Right ventricle myocardium superior (tissue), 1 donor: ENCODE results near the gene MYO9A. TPM values are rescaled to one million over a fixed set of nuclear protein-coding genes. Genes with fewer than 3 reads are reported as not detected.

Experiments used
- ATAC-seq: fragments of 200-7000 bp; cut with Tn5 transposase; one replicate; pipeline ENCODE4 v1.9.1; 2020; ENCODE audit warnings: mild to moderate bottlenecking; ENCODE audit not compliant: poor library complexity
- DNase-seq: peaks from one replicate; pipeline ENCODE4 v3.0.0-alpha.2; 2020
- intact Hi-C: fragments of 100-400 bp; cut with DNase I; formaldehyde crosslinking; loops from one replicate; pipeline ENCODE4 v1.11.2; 2022
- total RNA-seq: library from RNA; stranded (reverse); fragmentation: NEBNext Ultra II Directional; extraction: Animal tissue kit (Norgen Biotek cat#: 25700); gene quantifications from one replicate; pipeline ENCODE4 v1.2.1, GENCODE V29; 2021
- donor health status: DM: no; HTN: yes; CAD: no; lungs with severe emphysema.

The MYO9A gene
- total RNA-seq, 1 donor from 2014 or later, result 32.7 TPM

DNA sequence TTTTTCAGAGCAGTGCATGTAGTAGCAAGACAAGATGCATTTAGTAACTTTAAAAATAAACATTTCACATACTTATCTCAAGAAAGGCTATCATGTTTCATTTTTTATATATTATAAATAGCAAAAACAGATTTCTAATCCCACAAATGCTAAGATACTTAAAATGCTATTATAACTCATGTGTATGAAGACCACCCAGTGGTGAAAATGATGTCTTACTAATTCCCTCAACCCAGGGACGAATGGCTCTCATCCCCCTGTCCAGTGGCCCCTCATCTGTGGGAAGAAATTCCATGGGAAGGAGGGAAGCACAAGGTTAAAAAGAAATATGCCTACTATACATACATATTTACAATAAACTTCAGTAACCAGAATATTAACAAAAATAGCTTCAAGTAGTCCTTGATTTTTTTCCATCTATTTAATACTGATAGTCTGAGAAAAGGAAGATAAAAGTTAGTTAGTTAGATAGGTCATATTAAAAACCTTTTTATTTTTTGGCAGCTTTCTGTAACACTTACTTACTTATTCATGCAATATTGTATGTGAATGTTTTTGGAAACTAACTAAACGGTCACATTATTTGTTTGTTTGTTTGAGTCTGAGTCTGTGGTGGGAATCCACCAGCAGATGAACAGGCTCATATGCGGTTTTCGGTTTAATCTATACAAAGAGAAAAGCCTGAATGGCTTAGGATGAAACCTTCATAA is 292.8 kb downstream of the MYO9A start:
- ATAC-seq (no peak), DNase-seq (no peak)
- intact Hi-C loops, result no loop called here

DNA sequence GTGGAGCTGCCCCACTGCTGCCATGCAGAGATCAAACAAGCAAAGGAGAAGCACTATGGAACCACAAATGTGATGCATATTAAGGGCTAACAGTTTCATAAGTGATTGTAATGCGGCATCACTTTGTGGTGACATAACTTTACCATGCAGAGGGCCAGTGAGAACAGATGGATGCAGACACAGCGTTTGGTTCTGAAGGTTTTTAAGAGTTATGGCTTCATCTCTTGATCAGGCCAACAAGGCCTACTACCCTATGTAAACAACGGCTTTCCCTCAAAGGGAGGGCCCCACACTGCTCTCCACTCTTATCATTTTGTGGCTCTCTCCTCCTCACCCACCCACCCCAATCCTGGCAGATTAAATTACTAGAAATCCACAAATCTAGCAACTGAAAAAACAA is 294.1 kb downstream of the MYO9A start:
- intact Hi-C loops, result no loop called here
- ATAC-seq, result no peak
- DNase-seq, result no peak

DNA sequence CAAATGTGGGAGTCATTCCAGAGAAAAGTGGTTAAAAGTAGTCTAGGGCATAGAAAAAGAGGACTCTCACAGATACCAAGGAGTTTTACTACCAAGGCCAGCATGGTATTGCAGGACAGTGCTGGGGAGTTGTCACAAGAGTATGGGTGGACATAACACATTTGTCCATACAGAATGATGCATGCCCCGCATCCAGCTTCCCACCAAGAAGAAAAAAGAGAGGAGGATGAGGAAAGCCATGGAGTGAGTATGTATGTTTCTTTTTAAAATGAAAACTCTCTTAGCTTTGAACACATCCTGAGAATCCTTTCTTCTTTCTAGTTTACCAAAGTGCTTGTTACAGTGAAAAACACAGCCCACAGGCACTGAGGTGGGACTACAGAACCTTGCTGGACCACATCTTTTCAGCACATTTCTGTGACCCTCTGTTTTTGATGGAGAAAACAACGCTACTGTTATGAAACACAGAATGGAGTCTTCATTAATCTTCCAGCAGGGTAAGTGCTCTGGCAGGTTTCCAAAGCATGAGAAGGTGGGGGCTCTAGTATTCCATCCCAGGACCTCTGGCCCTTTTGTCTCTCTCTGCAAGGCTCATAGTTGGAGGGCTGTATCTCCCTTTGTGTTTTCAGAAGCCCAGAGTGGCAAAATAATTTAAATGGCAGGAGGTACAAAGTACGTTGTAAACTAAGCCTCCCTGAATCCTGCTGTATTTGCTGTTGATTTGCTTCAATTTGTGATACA is 294.9 kb downstream of the MYO9A start:
- ATAC-seq, result no peak
- intact Hi-C loops, result no loop called here
- no peak for DNase-seq

DNA sequence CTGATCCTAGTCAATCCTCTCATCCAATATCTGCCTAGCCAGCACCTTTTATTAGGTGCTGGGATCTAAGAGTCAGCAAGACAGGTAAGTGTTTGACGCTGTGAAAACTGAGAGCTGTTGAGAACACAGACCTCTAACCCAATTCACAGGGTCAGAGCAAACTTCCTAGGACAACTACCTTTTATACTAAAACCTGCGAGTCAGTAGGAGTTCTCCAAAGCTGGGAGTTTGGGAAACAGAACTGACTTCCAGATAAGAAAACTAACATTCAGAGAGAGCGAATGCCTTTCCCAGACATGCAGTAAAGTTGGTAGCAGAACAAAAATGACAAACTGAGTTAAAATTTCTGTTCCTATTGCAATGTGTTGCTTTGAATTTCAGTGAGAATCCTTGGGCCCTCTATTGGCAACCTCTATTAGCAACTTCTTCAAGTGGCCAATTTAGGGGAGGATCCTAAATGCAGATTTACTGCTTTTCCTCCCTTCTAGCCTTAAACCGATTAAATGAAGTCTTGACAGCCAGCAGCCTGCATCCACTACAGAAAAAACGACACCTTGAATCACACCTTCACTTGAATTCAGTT is 296.3 kb downstream of the MYO9A start:
- no peak for ATAC-seq
- no peak for DNase-seq
- intact Hi-C loops, result no loop called here

DNA sequence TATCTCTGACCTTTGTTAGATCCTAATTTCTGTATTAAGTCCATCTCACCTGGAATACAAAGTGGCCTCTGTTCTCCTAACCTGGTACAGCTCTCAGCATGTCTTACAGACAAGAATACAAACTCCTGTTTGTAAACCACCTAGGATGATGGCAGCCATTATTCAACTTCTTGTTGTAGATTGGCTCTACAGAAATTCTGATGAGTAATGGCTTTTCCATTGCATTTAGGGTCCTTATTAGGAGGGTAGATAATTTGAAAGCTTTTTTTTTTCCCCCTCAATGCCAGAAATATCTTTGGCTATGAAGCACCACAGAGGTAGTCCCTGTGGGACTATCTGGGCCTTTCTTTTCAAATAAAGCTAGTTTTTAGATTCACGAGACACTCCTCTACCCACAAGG is 297.8 kb downstream of the MYO9A start:
- ATAC-seq (no peak), DNase-seq (no peak)
- intact Hi-C loops, result no loop called here

DNA sequence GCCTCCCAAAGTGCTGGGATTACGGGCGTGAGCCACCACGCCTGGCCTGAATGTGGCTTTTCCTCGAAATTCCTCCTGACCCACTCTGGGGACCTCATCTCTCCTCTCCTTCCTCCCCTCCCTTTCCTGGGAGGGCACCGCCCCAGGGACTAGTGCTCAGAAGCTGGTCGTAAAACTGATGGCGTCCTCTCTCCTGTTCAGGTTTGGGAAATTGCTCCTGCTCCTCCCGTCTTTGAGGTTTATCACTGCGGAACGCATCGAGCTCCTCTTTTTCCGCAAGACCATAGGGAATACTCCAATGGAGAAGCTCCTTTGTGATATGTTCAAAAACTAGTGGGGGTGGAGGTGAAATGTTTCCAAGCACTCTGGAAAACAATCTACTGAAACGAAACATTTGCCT is 300.6 kb downstream of the MYO9A start:
- DNase-seq, result no peak
- ATAC-seq, result no peak
- intact Hi-C loops, result no loop called here

DNA sequence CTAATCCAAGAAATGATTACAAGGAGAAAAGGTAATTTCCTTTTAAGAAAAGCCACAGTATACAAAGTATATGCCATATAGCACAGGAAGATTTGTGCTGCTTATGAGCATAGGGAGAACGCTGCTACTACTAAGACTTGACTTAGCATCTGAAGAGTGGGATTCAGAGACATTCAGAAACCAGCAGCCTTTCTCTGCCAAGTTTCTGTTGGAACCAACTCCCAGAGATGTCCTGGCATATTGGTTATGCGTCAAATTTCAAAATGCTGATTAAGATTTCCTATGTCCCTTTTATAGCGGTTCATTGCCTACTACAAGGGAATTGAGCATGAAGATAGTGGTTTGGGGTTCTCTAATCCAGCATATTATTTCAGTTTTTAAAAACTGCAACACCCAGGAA is 302.6 kb downstream of the MYO9A start:
- ATAC-seq (no peak), DNase-seq (no peak)
- intact Hi-C loops, result no loop called here

DNA sequence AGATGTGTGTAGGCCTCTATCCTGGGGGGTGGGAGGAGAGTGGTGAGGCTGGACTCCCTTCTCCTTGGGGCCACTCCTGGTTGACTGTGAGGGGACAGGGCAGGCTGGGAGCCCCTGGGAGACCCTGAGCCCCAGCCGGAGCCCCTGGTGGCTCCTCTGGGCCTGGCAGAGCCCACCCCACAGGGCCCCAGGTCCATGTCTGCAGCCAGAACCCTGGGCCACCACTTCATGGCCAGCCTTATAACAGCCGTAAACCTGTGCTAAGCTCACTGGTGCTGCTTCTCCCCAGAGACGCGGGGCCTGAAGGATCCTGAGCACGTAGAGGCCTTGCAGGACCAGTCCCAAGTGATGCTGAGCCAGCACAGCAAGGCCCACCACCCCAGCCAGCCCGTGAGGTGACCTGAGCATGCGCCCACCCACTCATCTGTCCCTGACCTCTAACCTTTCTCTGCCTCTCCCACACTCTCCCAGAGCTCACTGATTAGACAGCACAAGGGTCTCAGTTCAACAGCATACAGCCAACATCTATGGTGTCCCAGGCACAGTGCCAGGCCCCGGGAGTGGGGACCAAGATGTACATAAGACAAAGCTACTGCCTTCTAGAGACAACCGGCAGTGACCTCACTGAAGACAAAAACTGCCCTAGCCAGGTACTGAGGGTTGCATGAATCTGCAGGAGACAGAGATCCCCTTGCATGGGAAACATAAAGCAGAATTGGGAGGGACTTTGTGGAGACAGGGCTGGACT is 304.1 kb downstream of the MYO9A start:
- ATAC-seq (no peak), DNase-seq (no peak)
- intact Hi-C loops, result no loop called here

DNA sequence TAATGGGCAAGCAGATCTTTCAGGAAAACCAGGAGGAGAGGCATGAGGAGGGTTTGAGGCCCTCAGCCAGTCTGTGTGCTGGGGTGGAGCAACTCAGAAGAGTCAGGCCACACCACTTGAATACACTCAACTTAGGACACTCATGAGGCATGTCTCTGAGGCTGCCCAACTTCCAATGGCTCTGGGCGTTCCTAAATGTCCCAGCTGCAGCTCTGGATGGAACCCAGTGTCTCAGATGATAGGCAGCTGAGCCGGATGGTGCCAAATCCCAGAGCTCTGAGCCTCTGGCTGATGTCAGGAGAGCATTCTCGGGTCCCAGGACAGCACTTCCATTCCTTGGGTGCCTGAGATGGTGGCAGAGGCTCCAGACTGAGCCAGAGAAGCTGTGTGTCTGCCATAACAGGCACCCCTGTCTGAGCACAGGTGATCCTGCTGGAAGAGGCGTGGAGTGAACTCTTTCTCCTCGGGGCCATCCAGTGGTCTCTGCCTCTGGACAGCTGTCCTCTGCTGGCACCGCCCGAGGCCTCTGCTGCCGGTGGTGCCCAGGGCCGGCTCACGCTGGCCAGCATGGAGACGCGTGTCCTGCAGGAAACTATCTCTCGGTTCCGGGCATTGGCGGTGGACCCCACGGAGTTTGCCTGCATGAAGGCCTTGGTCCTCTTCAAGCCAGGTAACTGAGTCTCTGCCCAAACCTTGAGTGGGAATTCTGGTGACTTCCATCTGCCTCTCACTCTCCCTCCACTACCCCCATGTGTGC is 304.8 kb downstream of the MYO9A start:
- intact Hi-C loops, result no loop called here
- ATAC-seq (peak; percentile 70), DNase-seq (no peak)

DNA sequence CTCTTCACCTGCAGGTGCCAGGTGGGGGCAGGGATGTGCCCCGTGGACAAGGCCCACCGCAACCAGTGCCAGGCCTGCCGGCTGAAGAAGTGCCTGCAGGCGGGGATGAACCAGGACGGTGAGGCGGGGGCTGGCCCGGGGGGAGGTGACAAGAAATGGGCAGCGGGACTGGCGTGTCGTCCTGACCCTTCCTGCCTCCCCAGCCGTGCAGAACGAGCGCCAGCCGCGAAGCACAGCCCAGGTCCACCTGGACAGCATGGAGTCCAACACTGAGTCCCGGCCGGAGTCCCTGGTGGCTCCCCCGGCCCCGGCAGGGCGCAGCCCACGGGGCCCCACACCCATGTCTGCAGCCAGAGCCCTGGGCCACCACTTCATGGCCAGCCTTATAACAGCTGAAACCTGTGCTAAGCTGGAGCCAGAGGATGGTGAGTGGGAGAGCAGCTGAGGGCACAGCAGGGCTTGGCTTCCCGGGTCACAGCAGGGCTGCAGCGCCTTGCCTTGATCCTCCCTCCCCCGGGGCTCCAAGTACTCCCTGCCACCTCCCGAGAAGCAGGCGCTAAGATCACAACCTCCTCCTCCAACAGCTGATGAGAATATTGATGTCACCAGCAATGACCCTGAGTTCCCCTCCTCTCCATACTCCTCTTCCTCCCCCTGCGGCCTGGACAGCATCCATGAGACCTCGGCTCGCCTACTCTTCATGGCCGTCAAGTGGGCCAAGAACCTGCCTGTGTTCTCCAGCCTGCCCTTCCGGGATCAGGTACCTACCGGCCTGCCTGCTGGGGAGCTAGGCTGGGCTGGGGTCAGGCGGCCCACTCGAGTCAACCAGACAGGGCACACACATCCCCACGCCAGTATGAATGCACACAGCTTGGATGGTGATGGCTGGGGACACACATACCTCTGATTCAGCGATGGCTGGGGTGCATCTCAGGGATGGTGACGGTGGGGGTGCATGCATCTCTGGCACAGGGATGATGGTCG is 305.9 kb downstream of the MYO9A start:
- ATAC-seq, result no peak
- intact Hi-C loops, result no loop called here
- DNase-seq, result no peak

DNA sequence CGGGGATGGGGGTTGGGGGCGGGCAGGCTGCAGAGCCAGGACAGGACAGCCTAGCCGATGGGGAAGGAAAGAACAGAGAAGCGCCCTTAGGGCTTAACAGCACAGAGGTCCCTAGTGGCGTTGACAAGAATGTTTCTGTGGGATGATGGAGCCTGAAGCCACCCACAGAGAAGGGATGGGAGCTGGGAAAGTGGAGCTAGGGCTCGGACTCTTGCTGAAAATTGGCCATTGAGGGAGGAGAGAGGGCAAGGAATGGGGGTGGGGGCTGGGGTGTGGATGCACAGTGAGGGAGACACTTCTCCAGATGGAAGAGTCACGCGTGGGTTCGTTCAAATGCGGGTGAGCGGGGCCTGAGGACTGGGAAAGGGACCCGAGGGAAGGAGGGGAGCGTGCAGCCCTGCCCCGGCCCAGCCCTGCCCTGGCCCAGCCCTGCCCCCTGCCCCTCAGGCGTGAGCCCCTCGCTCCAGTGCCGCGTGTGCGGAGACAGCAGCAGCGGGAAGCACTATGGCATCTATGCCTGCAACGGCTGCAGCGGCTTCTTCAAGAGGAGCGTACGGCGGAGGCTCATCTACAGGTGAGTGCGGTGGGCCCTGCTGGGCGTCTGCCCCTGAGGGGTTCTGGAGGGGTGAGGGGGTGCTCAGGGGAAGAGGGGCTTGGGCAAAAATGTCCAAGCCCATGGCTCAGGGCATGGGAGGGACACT is 306.8 kb downstream of the MYO9A start:
- no peak for DNase-seq
- intact Hi-C loops, result no loop called here
- ATAC-seq, result no peak

DNA sequence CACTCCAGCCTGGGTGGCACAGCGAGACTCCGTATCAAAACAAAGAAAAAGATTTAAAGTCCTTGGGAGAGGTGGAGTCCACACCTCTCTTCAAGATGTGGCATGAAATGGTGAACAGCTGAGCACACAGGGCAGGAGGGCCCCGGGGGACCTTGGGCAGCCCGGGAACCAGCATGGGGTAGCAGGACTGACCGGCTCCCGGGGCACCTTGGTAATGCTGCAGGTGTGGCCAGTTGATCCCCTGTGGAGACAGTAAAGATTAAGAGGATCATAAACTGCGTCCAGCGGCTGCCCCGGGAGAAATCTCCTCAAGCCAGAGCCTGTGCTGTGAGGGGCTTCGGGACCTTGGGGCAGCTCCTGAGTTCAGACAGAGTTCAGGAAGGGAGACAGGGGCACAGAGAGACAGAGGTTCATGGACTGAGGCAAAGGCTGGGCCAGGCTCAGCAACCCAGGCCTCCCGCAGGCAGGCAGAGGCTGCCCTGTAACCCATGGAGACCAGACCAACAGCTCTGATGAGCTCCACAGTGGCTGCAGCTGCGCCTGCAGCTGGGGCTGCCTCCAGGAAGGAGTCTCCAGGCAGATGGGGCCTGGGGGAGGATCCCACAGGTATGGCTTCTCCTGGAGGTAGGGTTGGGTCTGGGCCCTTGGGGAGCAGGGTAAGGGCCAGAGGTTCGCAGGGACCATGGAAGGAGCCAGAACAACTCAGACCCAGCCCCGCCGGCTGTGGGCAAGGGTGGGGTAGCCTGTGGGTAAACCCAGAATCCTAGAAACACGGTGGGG is 307.5 kb downstream of the MYO9A start, which contains the start of gene NR2E3:
NR2E3 (plus strand) TSS at position 299 of the 780 bp plus-strand sequence; CDS start at position 489, 190 bp downstream.
- DNase-seq, result no peak
- ATAC-seq, result no peak
- intact Hi-C loops, result no loop called here

DNA sequence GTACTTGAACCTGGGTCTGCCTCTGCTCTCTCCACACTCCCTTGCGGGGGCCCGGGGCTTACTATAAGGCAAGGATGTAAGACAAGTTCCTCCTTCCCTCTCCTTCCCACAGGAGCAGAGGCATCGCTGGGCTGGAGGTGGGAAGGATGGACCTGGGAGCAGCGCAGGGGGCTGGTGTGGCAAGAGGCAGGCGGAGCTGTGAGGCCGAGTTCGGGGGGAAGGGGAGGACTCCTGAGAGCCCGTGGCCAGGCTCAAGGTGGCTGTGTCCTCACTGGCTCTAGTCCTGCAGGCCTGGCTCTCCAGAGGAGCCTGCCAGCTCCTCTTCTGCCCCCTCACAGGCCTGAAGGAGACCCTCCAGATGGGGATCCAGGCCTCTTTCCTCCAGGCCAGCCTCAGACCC is 308.6 kb downstream of the MYO9A start:
- ATAC-seq, result no peak
- intact Hi-C loops, result no loop called here

DNA sequence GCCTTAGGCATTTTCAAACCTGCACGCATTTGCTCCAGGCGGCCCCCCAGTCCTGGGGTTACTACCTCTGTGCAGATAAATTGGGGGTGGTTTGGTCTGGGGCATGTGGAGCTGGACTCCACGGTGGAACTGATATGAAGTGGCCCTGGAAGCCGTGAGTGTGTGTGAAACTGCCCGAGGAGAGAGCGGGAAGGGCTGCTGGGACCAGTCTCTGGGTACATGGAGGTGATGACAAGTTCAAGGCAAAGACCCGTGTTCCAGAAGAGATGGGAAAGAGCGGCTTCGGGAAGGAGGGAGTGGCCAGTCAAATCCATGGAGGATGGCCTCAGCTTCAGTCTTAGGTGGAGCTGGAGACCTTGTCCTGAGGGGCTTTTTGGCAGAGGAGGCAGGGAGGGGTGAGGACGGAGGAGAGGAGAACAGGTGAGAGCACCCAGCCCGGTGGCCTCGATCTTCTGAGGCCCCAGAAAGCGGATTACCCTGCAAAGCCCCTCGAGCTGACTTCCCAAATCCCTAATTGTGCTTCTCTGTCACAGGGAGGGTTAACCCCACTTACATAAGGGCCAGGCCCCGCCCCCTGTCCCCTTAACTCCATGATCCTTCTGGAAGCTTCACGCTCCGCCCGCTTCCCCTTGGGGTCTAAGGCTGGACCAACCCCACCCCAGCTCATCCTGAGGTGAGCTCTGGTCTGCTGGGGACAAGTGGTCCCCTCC is 309.5 kb downstream of the MYO9A start:
- intact Hi-C loops, result no loop called here
- DNase-seq (no peak), ATAC-seq (peak; percentile 65)

More for the DNA sequence above, 308.6 kb downstream of the MYO9A start:
- DNase-seq, result no peak

DNA sequence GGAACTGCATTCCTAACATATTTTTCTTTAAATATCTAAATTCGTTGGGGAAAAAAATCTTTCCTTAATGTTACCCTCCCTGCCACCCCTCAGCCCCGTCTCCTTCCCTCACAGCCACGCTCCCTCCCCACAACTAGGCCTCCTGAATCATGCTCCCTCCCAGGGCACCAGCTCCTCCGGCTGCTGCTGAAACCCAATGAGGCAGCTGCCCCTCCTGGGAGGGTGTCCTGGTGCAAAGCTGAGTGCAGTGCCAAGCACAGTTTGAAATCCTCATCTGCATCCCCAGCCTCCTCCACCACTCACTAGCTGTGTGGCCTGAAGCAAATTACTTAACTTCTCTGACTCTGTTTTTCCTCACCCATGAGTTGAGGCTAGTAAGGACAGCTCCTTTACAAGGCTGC is 310.3 kb downstream of the MYO9A start:
- intact Hi-C loops, result no loop called here
- ATAC-seq, result no peak
- no peak for DNase-seq
